ENCODE results near the gene SIN3A. TPM values are rescaled to one million over a fixed set of nuclear protein-coding genes. Genes with fewer than 3 reads are reported as not detected.
"Not testable (repeated sequence)": the region's sequence is repeated elsewhere in the genome, so short reads cannot be mapped to it uniquely, and the experiment has no call there.

The SIN3A gene
- total RNA-seq, 1 donor from 2014 or later, result 86.6 TPM

GRCh38 chr15:75410196-75410595 lies 41.3 kb downstream of the SIN3A start:
- H3K27me3 Mint-ChIP-seq (ENCODE audit: low read depth), result no peaks in the 10 kb centered on the region
- TF ChIP-seq CTCF (IDR thresholded peaks at IDR 0.05; ENCODE audit: unreplicated experiment), result no peak
- DNase-seq (ENCODE audit: low spot score in 2 of 2, unreplicated experiment in 2 of 2), result no peak
- no peaks in the 10 kb centered on the region for H3K4me1 Mint-ChIP-seq
- peaks cover 61% of the 10 kb centered on the region for H3K36me3 Mint-ChIP-seq
- no peak overlapping the region for H3K4me3 Mint-ChIP-seq
- no peak overlapping the region for H3K27ac Mint-ChIP-seq
- H3K9me3 Mint-ChIP-seq, result no peaks in the 10 kb centered on the region

- Mint-ChIP-seq H3K36me3 (peaks cover 59% of the 10 kb centered on the region), H3K27ac (no peak overlapping the region), H3K4me3 (no peak overlapping the region), H3K9me3 (no peaks in the 10 kb centered on the region), H3K27me3 (ENCODE audit: low read depth) (no peaks in the 10 kb centered on the region), H3K4me1 (no peaks in the 10 kb centered on the region)
- TF ChIP-seq CTCF (IDR thresholded peaks at IDR 0.05; ENCODE audit: unreplicated experiment), result no peak
- DNase-seq (ENCODE audit: low spot score in 2 of 2, unreplicated experiment in 2 of 2), result no peak
Observed at GRCh38 chr15:75407083-75407482, 44.4 kb downstream of the SIN3A start.

GRCh38 chr15:75403892-75404291 lies 47.6 kb downstream of the SIN3A start:
- H3K36me3 Mint-ChIP-seq, result peaks cover 48% of the 10 kb centered on the region
- TF ChIP-seq CTCF (IDR thresholded peaks at IDR 0.05; ENCODE audit: unreplicated experiment), result no peak
- DNase-seq (ENCODE audit: low spot score in 2 of 2, unreplicated experiment in 2 of 2), result no peak
- no peak overlapping the region for H3K4me3 Mint-ChIP-seq
- H3K9me3 Mint-ChIP-seq, result no peaks in the 10 kb centered on the region
- no peak overlapping the region for H3K27ac Mint-ChIP-seq
- no peaks in the 10 kb centered on the region for H3K27me3 Mint-ChIP-seq (ENCODE audit: low read depth)
- no peaks in the 10 kb centered on the region for H3K4me1 Mint-ChIP-seq

- Mint-ChIP-seq H3K9me3 (no peaks in the 10 kb centered on the region), H3K4me3 (no peak overlapping the region), H3K4me1 (no peaks in the 10 kb centered on the region), H3K27me3 (ENCODE audit: low read depth) (no peaks in the 10 kb centered on the region), H3K36me3 (peaks cover 35% of the 10 kb centered on the region), H3K27ac (no peak overlapping the region)
- no peak for TF ChIP-seq CTCF (IDR thresholded peaks at IDR 0.05; ENCODE audit: unreplicated experiment)
- no peak for DNase-seq (ENCODE audit: low spot score in 2 of 2, unreplicated experiment in 2 of 2)
Observed at GRCh38 chr15:75397494-75397893, 54.0 kb downstream of the SIN3A start.

GRCh38 chr15:75389791-75390382 lies 61.6 kb downstream of the SIN3A start:
- H3K36me3 Mint-ChIP-seq, result peaks cover 34% of the 10 kb centered on the region
- H3K27me3 Mint-ChIP-seq (ENCODE audit: low read depth), result no peaks in the 10 kb centered on the region
- no peak overlapping the region for H3K4me3 Mint-ChIP-seq
- no peaks in the 10 kb centered on the region for H3K9me3 Mint-ChIP-seq
- no peak overlapping the region for H3K27ac Mint-ChIP-seq
- no peak for DNase-seq (ENCODE audit: low spot score in 2 of 2, unreplicated experiment in 2 of 2)
- no peak for TF ChIP-seq CTCF (IDR thresholded peaks at IDR 0.05; ENCODE audit: unreplicated experiment)
- H3K4me1 Mint-ChIP-seq, result no peaks in the 10 kb centered on the region

GRCh38 chr15:75383986-75384385 lies 67.5 kb downstream of the SIN3A start:
- H3K27ac Mint-ChIP-seq; DNase-seq (ENCODE audit: low spot score in 2 of 2, unreplicated experiment in 2 of 2); H3K27me3 Mint-ChIP-seq (ENCODE audit: low read depth); H3K4me1 Mint-ChIP-seq; H3K4me3 Mint-ChIP-seq; H3K9me3 Mint-ChIP-seq: not testable (repeated sequence)
- peaks cover 28% of the 10 kb centered on the region for H3K36me3 Mint-ChIP-seq

All from mesothelial cell of epicardium (in vitro differentiated cells).